ENCODE results near the gene ATP2A3. TPM values are rescaled to one million over a fixed set of nuclear protein-coding genes. Genes with fewer than 3 reads are reported as not detected.

Gene ATP2A3
- total RNA-seq, 1 experiment from 2014 or later: 13.3 TPM

DNA sequence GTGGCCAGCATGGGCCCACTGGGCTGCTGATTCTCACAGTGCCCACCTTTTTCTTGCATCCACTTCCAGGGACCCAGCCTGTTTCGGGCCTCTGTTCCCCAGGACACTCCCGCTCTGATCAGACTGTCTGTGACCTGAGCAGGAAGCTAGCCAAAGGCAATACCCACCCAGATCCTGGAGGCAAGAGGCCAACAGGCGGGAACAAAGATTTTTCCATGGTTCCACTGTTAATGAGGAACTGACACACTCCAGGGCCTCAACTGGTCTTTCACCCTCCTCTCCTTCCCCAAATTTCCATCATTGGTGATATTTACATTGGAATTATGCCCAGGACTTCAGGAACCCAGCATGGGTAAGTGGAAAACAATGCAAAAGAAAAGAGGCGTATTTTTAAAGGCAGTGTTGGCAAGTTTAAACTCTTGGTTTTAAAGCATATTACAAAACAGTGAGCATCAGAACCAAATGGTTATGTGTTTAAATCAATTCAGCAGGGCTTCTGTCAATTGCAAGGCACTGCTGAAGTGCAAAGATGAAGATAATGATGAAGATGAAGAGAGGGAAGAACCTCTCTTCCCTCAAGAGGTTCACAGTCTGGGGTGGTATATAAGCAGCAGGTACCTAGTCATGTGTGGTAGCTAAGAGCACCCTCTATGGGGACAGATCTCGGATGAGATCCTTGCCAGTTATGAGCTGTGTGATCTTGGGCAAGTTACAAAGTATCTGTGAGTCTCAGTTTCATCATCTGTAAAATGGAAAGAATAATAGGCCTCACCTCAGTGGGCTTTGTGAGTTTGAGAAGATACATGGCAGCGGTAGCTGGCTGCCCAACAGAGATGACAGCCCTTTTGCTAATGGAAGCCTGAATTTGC, 14.4 kb upstream of the ATP2A3 start:
- Mint-ChIP-seq H3K9me3 (peaks cover 8 to 15% of the 10 kb centered on the region in 2 experiments), H3K27me3 (ENCODE audit: low read depth) (peaks cover 3% of the 10 kb centered on the region; the same call in 1 of the 2 replicates), H3K4me3 (no peak overlapping the region), H3K36me3 (ENCODE audit: insufficient read depth in 1 of 3, low read depth in 3 of 3) (peaks cover 2 to 9% (median 5%) of the 10 kb centered on the region in 3 experiments; a peak in 6 of 7 replicates), H3K27ac (no peak overlapping the region), H3K4me1 (peaks cover 22 to 39% of the 10 kb centered on the region in 2 experiments)
- Histone ChIP-seq H3K9ac (ENCODE audit: extremely low read depth, insufficient read length, low read length) (no peak overlapping the region), H3K79me1 (ENCODE audit: insufficient read depth, low read depth, low read length, poor library complexity, severe bottlenecking) (no peaks in the 10 kb centered on the region), H4K20me1 (ENCODE audit: control insufficient read depth, insufficient read depth, insufficient read length) (no peaks in the 10 kb centered on the region), H3T11ph (ENCODE audit: low read length) (no peak overlapping the region), H3K14ac (ENCODE audit: insufficient read depth, low read length) (no peak overlapping the region), H3K79me2 (ENCODE audit: insufficient read depth, low read length) (no peaks in the 10 kb centered on the region), H2AFZ (ENCODE audit: low read length) (no peak overlapping the region), H3K56ac (ENCODE audit: insufficient read length, low read depth, low read length) (no peak overlapping the region), H4K91ac (ENCODE audit: insufficient read length, low read depth, low read length) (no peak overlapping the region), H2BK120ac (ENCODE audit: low read depth, low read length, poor library complexity, severe bottlenecking) (no peak overlapping the region), H2BK20ac (ENCODE audit: low read depth, low read length, poor library complexity, severe bottlenecking) (no peak overlapping the region), H3K23me2 (ENCODE audit: insufficient read length, low read depth, low read length, poor library complexity, severe bottlenecking) (no peaks in the 10 kb centered on the region), H3K4me2 (ENCODE audit: insufficient read depth, insufficient read length, low read length) (no peak overlapping the region), H2BK15ac (ENCODE audit: low read depth, low read length) (no peak overlapping the region), H4K8ac (replicated peaks; ENCODE audit: insufficient read length, low read depth, low read length) (no peak overlapping the region), H3K9me3 (ENCODE audit: control insufficient read depth, low read depth, low read length) (no peaks in the 10 kb centered on the region), H4K5ac (ENCODE audit: insufficient read length, low read depth, low read length) (no peak overlapping the region), H3K23ac (ENCODE audit: insufficient read length, low read depth, low read length) (no peak overlapping the region), H3K4me1 (ENCODE audit: insufficient read depth, low read length) (no peaks in the 10 kb centered on the region), H3K27ac (ENCODE audit: insufficient read length, low read depth, low read length) (no peak overlapping the region), H3K27me3 (ENCODE audit: insufficient read depth, low read length) (no peaks in the 10 kb centered on the region), H2BK5ac (ENCODE audit: insufficient read length, low read length) (no peak overlapping the region), H3K18ac (ENCODE audit: insufficient read length, low read depth, low read length) (no peak overlapping the region), H2AK5ac (ENCODE audit: insufficient read length, low read length) (no peak overlapping the region), H2BK12ac (ENCODE audit: insufficient read length, low read depth, low read length) (no peak overlapping the region), H3K4ac (ENCODE audit: low read depth, low read length) (no peak overlapping the region)
- DNase-seq: peak; percentile 17
- whole genome bisulfite sequencing (ENCODE audit: extremely low coverage, insufficient read length, low lambda C conversion rate): no CpG with 5 or more reads among the region's 6 CpGs
- TF ChIP-seq, protein P1, sequence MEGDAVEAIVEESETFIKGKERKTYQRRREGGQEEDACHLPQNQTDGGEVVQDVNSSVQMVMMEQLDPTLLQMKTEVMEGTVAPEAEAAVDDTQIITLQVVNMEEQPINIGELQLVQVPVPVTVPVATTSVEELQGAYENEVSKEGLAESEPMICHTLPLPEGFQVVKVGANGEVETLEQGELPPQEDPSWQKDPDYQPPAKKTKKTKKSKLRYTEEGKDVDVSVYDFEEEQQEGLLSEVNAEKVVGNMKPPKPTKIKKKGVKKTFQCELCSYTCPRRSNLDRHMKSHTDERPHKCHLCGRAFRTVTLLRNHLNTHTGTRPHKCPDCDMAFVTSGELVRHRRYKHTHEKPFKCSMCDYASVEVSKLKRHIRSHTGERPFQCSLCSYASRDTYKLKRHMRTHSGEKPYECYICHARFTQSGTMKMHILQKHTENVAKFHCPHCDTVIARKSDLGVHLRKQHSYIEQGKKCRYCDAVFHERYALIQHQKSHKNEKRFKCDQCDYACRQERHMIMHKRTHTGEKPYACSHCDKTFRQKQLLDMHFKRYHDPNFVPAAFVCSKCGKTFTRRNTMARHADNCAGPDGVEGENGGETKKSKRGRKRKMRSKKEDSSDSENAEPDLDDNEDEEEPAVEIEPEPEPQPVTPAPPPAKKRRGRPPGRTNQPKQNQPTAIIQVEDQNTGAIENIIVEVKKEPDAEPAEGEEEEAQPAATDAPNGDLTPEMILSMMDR (conservative IDR thresholded peaks at IDR 0.05): no peak

All from H9 (cell line).